Measurements from ENCODE around the gene ACTR2. TPM values are rescaled to one million over a fixed set of nuclear protein-coding genes. Genes with fewer than 3 reads are reported as not detected.

The ACTR2 gene
- polyA plus RNA-seq, 3 donors, result 175 to 209 (median 185) TPM

DNA sequence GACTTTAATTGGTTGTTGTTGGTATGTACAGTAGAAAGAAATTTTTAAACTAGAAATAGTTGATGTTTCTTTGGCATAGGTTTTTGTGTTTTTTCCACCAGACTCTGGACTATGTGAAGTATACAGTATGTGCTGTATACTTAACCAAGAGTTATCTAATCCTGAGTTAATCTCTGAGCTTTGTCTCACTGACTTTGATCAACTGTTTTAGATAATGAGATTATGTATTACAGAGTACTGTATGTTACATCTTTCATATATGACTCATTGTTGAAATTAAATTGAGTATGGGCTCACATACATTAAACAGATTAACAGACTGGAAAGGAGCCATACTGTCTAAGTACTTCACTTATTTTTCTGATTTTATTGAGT, 38.0 kb downstream of the ACTR2 start:
- DNase-seq (ENCODE audit: extremely low read depth in 1 of 11, low read depth in 9 of 11, low spot score in 4 of 11), result no peak

DNA sequence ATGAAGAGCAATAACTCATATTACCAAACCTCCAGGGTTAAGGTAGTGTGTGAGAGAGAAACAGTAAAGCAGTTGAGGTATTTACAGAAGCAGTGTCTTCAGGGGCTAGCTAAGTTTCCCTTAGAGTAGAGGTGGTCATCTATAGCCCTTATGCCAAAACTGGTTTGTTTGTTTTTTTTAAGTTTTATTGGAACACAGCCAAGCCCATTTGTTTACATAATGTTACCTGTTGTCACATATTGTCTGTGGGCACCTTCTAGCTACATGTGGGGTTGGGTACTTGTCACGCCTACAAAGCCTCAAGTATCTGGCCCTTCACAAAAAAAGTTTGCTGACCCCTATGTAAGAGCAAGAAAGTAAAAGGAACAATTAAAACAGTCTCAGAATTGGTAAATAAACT, 39.4 kb downstream of the ACTR2 start:
- DNase-seq (ENCODE audit: extremely low read depth in 1 of 11, low read depth in 9 of 11, low spot score in 4 of 11), result no peak

DNA sequence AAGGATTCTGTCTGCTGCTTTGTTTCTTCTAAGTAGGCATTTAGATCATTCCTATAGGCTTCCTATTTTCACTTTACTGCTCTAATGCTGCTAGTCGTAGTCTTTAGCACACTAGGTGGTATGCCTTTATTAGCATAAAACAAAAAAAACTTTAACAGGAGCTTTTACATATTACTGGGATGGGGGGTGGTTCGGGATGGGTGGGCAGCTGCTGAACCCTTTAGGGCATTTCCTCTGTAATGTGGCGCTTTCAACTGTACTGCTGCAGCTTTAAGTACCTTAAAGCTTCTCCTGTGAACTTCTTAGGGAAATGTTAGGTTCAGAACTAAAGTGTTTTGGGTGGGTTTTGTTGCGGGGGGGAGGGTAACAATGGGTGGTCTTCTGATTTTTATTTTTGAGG, 41.3 kb downstream of the ACTR2 start:
- no peak for DNase-seq (ENCODE audit: extremely low read depth in 1 of 11, low read depth in 9 of 11, low spot score in 4 of 11)

DNA sequence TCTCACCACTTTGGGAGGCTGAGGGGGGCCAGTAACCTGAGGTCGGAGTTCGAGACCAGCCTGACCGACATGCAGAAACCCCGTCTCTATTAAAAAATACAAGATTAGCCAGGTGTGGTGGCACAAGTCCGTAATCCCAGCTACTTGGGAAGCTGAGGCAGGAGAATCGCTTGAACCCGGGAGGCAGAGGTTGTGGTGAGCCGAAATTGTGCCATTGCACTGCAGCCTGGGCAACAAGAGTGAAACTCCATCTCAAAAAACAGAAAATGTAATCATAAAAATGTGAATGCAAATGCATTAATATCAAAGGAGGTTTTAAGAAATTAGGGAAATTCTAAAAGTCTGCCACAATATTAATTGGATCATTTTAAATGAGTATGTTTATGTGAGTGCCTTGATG, 45.7 kb downstream of the ACTR2 start:
- DNase-seq (ENCODE audit: extremely low read depth in 1 of 11, low read depth in 9 of 11, low spot score in 4 of 11), result no peak

DNA sequence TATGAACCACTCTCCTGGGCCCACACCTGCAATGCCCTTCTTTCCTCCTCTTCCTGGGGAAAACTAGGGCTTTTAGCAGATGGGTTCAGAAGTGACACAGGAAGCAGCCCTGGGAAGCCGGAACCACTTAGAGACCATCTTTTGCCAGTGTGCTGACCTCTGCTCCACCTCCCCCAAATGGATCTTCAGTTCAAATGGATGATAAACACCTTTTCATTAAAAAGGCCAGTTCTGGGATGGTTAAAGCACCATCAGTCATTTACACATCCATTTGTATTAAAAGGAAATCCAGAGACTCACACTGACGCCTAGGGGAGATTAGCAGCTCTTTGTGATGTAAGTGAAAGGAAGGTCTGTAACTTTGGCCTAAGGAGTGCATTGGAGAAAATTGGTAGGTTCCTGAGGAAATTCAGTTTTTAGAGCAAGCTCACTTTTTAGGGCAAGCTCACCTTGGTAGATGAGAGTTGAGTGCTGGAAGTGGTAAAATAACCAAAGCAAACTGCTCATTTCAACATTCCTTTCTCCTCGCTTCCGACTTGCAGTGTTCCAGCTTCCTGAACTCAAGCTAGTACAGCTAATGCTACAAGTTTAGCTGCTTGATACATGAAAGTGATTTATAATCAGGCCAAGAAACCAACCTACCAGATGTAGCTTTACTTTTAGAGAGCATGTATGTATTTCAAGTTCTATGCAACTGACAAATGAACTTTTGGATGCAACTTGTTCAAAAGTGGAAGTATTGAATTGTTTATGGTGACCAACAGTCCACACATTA, 47.7 kb downstream of the ACTR2 start:
- DNase-seq (ENCODE audit: extremely low read depth in 1 of 11, low read depth in 9 of 11, low spot score in 4 of 11), result peak in 2 of 11 donors; percentile 34 to 37

DNA sequence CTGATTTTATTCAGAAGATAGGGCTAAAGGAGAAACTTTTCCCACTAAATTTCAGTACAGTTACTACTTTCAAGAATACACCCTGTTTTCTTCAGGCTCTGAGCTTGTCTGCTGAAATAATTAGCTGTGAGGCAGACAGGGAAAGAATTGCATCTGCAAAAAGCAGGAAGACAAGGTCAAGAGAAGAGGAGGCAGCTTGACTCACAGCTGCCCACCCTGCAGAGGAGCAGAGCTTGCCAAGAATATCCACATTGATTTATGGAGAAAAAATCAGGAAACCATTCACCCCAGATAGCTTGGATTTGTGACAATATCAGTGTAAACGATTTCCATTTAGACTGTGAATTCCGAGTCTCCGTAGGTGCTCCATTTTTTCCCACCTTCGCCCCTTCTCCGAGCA, 49.0 kb downstream of the ACTR2 start:
- no peak for DNase-seq (ENCODE audit: extremely low read depth in 1 of 11, low read depth in 9 of 11, low spot score in 4 of 11)

DNA sequence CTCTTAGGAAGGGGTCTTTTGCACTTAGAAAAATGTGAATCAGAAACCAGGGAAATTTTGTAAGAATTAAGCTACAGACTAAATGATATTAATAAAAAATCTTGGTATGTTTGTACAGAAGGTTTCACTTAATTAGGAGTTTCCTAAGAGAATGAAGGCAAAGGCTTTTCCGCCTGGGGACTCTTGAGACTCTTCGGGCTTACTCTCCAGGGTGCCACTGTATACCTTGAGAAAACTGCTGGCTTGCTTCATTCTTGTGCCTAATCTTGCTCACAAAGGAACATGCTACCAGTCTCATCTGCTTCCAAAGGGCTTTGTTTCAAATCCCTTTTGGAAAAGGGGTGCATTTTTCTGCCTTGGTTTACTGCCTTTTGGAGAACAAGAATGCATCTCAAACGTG, 49.5 kb downstream of the ACTR2 start:
- no peak for DNase-seq (ENCODE audit: extremely low read depth in 1 of 11, low read depth in 9 of 11, low spot score in 4 of 11)

DNA sequence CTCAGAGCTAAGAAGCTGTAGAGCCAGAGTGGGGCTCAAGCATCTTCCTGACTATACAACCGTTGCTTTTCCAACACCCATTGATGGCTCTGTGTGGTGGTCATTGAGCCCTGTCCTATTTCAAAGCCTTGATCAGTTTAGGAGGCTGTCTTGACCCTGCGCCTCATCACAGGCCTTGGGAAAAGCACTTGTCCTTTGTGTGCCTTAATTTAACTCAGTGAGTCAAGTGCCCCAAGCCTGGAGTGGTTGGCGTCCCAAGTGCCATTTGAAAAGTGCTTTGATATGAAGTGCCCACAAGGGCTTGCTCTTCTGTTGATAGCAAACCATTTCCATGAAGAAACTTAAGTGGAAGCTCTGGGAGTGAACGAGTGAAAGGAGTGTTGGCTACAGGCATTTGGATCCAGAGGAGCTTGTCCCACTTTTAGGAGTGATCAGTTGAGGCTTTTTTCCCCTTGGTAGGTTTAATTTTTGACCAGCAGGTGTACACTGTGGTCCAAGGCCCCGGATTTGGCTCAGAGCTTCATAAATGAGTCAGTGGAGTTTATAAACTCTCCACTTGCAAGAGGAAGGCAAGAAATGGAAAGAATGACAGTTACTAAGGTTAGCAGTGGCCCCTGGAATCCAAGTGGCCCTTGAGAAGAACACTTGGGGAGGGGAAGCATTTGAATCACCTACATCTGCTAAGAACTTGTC, 50.3 kb downstream of the ACTR2 start:
- no peak for DNase-seq (ENCODE audit: extremely low read depth in 1 of 11, low read depth in 9 of 11, low spot score in 4 of 11)

DNA sequence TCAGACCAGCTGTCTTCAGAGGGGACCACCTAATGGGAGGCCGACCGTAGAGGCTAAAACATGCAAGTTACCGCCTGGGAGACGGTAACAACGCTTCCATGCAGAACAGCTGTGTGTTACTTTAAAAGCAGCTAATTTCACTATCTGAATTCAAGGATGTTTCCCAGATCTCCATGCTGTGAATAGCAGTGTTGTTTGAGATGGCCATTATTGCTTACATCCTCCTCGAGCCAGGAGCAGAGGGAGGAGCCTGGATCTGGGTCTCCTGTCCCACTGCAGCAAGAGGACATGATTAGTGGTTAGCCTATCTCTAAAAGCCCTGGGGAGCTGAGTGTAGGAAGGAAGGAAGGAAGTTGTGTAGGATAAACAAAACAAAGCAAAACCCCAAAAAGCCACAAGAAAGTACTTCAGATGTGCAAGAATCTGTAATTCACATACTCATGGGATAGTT, 50.9 kb downstream of the ACTR2 start:
- DNase-seq (ENCODE audit: extremely low read depth in 1 of 11, low read depth in 9 of 11, low spot score in 4 of 11), result no peak

DNA sequence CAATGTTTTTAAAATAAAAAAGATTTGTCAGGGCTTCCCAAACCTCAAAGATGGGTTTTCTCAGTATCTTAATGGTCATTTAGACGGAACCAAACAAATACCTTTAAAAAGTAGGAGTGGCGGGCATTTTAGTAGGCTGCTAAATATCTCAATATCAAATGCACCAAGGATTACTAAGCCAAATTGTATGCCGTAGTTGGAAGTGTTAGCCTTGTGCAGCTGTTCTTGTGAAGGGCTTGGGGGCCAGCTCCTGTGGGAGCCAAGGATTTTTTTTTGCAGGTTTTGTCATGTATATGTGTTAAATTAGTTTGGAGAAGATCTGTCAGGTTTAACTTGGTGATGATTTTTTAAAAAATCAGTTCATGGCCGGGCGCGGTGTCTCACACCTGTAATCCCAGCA, 52.1 kb downstream of the ACTR2 start:
- DNase-seq (ENCODE audit: extremely low read depth in 1 of 11, low read depth in 9 of 11, low spot score in 4 of 11), result no peak

DNA sequence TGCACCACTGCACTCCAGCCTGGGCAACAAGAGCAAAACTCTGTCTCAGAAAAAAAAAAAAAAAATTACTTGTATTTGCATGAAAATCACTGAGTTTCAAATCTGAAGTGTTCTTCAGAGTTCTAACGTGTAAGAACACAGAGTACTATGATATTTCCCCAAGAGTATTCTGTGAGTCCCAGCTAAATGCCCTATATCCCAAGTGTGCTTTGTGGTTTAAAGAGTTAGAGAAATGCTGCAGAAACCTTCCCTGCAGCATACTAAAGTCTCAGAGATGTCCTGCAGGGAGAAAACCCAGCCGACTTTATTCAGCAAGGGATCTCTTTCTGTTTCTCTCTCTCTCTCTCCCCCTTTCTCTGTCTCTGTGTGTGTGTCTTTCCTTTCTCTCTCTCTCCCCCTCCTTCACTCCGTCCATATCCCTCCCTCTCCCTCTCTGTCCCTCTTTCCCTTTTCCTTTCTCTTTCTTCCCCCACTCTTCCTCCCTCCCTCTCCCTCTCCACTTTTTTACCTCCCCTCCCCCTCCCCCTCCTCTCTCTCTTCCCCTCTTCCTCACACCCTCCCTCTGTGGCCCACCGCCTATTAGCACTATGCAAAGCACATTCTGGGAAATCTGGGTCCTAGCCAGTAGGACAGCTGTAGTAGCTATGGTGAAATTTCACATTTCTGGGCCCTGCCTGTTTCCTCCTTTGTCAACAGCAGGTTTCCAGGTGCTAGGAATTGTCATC, 54.2 kb downstream of the ACTR2 start:
- DNase-seq (ENCODE audit: extremely low read depth in 1 of 11, low read depth in 9 of 11, low spot score in 4 of 11), result peak in 2 of 11 donors; percentile 38 to 54

DNA sequence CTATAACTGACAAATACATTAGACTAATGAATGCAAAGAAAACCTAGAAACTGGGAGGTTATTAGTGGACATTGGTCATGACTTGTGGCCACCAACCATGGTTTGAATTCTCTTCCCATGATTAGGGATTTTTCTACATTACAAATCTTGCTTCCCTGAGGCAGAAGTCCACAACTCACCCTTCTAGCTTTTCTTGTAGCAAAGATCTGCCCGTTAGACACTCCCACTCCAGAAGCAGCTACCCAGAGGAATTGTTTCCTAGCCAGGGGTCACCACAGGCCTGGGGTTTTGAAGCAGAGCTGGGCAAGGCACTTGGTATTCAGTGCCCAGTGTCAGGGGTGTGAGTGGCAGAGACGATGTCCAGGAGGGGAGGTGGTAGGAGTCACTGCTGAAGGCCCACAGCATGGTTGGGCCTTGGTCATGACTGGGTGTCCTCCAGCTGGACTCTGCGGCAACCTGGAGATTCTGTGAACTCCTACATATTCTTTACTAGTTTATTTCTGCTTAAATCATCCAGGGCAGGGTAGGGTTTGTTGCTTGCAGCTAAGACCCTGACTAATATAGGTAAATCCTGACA, 54.9 kb downstream of the ACTR2 start:
- DNase-seq (ENCODE audit: extremely low read depth in 1 of 11, low read depth in 9 of 11, low spot score in 4 of 11), result no peak

DNA sequence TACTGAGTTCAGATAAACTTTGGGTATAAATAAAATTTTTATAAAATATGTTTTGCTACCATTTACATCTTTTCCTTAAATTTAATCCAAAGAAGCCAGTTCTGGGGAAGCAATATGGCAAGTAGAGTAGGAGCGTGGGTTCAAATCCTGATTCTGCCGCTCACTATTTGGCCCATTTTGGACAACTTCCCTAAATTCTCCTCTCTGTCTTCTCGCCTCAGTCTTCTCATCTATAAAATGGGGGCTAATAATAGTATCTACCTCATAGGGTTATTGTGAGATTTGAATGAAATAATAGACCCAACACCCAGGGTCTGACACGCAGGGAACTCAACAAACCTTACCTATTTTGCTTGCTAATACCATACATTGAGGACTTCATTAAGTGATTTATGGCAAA, 59.7 kb downstream of the ACTR2 start:
- DNase-seq (ENCODE audit: extremely low read depth in 1 of 11, low read depth in 9 of 11, low spot score in 4 of 11), result no peak

DNA sequence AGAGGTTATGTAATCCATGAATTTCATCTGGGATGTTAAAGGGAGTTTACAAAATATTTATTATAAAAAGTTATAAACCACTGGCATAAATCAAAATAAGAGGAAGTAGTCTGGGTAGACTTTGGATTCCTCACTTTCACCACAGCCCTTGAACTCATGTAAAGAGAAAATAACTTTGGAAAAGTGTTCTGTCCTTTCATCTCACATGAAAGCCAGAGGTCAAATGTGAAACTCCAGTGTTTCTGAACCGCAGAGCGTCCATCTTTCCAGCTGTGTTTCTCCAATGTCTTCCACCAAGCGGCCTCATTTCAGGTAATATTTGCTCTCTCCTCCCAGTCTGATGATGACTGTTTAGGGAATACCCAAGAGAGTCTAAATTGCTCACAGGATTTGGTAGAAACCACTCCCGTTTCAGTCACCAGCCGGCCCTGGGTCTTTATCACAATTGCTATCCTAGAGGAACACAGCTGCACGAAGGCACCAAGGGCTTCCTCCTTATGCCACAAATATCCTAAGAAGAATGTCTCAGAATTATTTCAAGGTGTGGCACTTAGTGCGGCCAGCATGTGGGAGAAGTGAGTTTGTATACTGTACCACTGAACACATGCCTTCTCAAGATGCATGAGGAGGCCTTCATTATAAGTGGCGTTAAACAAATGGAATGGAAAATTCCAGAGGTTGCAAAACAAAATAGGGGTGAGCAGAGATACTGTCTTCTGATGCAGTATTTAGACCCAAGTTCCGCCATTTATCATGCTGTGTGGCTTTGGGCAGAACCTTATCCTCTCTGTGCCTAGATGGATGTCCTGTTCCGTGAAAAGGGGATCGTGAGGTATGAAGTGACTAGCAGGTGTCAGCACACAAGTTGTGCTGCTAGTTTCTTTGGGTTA, 63.8 kb downstream of the ACTR2 start:
- no peak for DNase-seq (ENCODE audit: extremely low read depth in 1 of 11, low read depth in 9 of 11, low spot score in 4 of 11)

DNA sequence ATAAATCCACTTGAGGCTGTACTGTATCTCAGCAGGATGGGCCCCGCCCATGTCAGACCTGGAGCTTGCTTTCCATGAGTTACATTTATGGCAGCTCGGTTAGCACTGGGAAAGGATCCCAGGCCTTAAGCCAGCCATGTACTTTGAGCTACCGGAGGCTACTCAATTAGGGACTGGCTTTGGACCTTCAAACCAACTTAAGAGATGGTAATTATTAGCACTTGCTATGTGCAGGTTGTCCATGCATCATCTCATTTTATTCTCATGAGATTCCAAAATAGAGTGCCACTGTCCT, 64.4 kb downstream of the ACTR2 start:
- DNase-seq (ENCODE audit: extremely low read depth in 1 of 11, low read depth in 9 of 11, low spot score in 4 of 11), result no peak

DNA sequence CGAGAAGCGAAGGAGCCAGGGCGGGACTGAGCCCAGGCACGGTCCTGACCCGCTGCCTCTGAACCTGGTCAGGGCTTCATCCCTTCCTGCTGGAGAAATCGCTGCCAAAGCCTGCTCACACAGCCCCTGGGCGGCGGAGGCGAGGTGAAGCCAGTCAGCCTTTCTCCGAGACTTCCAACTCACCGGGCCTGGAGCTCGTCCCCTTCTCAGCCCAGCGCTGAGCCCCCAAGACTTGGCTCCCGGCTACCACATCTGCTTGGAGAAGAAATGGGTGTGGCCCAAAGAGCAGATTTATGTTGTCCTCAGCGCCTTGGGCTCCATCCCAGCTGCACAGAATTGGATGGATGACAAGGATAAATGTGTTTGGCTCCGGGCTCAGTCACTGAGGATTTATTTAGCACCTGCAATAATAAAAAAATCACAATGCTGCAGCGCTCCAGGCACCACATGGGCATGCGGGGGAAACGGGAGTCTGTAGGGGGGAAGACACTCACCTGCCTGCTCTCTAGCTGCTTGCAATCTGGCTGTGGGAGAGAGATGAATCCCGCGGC, 64.9 kb downstream of the ACTR2 start:
- no peak for DNase-seq (ENCODE audit: extremely low read depth in 1 of 11, low read depth in 9 of 11, low spot score in 4 of 11)

DNA sequence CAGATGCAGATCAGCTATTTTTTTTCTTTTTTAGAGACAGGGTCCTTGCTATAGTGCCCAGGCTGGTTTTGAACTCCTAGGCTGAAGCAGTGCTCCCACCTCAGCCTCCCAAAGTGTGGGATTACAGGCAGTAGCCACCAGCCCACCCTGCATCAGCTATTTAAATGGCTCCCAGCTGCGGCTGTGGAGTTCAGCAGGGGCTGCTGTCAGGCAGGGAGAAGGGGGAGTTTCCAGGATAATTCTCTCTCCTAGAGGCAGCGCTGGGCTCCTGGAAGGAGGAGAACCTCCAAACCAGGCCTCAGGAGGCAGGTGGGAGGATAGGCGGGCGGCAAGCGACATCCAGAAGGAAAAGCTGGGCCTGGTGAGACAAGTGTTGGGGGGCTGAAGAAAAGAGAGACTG, 65.7 kb downstream of the ACTR2 start:
- DNase-seq (ENCODE audit: extremely low read depth in 1 of 11, low read depth in 9 of 11, low spot score in 4 of 11), result no peak

DNA sequence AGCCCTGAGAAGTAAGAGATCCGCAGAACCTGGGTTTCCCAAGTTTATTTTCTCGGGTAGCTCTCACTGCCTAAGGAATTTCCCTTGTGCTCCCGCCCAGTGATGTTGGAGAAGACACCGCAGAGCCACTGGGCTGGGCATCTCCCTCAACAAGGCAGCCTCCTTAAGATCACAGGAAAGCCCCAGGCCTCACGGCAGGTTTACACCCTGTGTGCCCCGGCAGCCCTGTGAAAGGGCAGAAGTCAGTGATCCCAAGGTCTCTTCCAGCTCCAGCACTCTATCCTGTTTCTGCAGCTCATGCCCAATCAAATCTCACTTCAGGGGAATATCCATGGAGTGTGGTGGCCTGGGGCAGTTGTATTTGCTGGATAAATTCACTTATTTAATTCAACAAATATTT, 66.5 kb downstream of the ACTR2 start:
- no peak for DNase-seq (ENCODE audit: extremely low read depth in 1 of 11, low read depth in 9 of 11, low spot score in 4 of 11)

DNA sequence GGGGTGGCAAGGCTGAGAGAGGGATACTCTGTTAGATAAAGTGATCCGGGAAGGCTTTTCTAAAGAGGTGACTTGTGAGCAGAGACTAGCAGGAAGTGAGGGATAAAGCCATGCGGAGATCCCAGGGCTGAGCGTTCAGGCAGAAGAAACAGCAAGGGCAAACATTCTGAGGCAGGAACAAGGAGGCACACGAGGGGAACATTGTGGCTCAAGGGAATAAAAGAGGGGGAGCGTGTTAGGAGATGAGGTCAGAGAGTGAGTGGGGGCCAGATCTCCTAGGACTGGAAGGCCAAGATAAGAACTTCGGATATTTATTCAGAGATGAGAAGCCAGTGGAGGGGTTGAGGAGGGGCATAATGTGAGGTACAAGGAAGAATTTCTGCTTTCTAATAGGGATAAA, 67.1 kb downstream of the ACTR2 start:
- DNase-seq (ENCODE audit: extremely low read depth in 1 of 11, low read depth in 9 of 11, low spot score in 4 of 11), result no peak
